ENCODE measurements around the gene EFHD2. TPM values are rescaled to one million over a fixed set of nuclear protein-coding genes. Genes with fewer than 3 reads are reported as not detected.

Gene EFHD2
- total RNA-seq, 1 donor from 2014 or later = 23.0 TPM

DNA sequence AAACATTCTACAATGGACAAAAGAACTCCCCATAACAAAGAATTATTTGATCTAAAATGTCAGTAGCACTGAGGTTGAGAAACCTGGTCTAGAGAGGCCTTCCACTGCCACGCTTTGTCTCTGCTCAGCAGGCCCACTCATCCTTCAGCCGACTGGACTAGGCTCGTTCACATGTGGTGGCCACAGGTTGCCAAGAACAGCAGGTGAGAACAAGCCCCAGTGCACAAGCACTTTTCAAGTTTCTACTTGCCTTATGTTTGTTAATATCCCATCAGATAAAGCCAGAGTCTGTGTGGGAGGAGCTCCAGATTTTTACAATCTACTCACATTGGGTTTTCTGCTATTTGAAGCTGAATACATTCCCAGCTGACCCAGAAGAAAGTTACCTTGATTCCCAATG is 9.1 kb upstream of the EFHD2 start:
- TF ChIP-seq, protein P1, sequence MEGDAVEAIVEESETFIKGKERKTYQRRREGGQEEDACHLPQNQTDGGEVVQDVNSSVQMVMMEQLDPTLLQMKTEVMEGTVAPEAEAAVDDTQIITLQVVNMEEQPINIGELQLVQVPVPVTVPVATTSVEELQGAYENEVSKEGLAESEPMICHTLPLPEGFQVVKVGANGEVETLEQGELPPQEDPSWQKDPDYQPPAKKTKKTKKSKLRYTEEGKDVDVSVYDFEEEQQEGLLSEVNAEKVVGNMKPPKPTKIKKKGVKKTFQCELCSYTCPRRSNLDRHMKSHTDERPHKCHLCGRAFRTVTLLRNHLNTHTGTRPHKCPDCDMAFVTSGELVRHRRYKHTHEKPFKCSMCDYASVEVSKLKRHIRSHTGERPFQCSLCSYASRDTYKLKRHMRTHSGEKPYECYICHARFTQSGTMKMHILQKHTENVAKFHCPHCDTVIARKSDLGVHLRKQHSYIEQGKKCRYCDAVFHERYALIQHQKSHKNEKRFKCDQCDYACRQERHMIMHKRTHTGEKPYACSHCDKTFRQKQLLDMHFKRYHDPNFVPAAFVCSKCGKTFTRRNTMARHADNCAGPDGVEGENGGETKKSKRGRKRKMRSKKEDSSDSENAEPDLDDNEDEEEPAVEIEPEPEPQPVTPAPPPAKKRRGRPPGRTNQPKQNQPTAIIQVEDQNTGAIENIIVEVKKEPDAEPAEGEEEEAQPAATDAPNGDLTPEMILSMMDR (conservative IDR thresholded peaks at IDR 0.05) = no peak
- Mint-ChIP-seq H3K27ac (ENCODE audit: unreplicated experiment) (no peak overlapping the region), H3K4me1 (no peaks in the 10 kb centered on the region), H3K27me3 (ENCODE audit: low read depth) (no peaks in the 10 kb centered on the region), H3K4me3 (no peak overlapping the region), H3K9me3 (peaks cover 14% of the 10 kb centered on the region), H3K36me3 (ENCODE audit: low read depth) (peaks cover 6% of the 10 kb centered on the region)
- no peak for DNase-seq (ENCODE audit: low read depth, low spot score)

DNA sequence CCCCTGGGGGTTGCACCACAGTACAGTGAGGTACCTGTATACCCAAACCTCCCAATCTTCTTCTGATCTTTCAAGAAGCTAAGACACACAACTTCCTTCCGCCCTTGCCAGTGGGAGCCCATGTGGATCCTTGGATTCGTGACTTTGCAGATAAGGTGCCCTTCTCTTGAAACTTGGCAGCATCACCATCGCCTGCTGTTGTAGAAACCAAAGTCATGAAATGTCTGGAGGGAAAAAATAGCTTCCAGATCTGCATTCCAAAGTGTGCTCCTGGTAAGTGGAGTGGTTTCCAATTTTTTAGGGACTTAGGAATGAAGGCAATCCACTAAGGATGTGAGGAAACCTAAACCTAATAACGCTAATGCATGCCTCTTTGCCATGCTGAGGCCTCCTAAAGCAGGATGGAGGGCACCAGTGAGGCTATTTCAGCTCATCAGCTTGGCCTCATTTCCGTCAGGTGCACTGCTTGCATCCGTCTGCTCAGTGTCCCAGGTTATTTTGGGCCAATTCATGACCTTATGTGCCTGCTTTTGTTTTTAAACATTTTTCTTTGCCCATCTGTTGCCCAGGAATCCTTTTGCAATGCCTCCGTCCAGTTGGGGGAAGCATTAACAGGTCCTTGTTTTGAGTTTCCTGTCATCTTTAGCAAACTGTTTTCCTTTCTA is 8.2 kb upstream of the EFHD2 start:
- Mint-ChIP-seq H3K27me3 (ENCODE audit: low read depth) (no peaks in the 10 kb centered on the region), H3K36me3 (ENCODE audit: low read depth) (peaks cover 6% of the 10 kb centered on the region), H3K9me3 (peaks cover 14% of the 10 kb centered on the region)

DNA sequence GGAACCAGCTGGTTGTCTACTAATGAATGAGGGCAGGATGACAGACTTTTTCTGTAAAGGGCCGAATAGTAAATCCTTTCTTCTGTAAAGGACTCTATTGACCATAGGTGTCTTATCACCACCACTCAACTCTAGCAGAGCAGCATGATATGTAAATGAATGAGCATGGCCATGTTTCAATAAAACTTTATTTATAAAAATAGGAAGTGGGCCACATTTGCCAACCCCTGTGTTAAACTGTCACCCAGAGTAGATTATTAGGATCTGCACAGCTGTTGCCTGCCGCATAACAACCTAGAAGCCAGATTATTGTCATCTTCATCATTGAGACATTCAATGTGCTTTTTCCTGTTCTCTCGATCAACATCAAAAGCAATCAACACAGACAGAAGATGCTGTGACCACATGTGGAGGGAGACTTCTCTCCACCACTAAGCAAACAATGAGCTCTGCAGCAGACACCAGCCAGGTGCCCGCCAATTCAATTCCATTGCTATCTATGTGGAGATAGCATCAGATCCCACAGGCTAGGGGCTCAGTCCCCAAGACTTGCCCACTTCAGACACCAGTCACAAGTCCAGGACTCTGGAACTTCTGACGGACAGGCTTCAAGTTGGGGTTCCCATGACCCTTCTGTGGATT is 6.8 kb upstream of the EFHD2 start:
- no peak overlapping the region for H3K27ac Mint-ChIP-seq (ENCODE audit: unreplicated experiment)
- no peak overlapping the region for H3K4me3 Mint-ChIP-seq
- peaks cover 6% of the 10 kb centered on the region for H3K36me3 Mint-ChIP-seq (ENCODE audit: low read depth)
- no peaks in the 10 kb centered on the region for H3K4me1 Mint-ChIP-seq
- peaks cover 5% of the 10 kb centered on the region for H3K27me3 Mint-ChIP-seq (ENCODE audit: low read depth)
- DNase-seq (ENCODE audit: low read depth, low spot score) = no peak
- peaks cover 14% of the 10 kb centered on the region for H3K9me3 Mint-ChIP-seq
- TF ChIP-seq, protein P1 (conservative IDR thresholded peaks at IDR 0.05) = no peak

More for the DNA sequence above, 8.2 kb upstream of the EFHD2 start:
- Mint-ChIP-seq H3K27ac (ENCODE audit: unreplicated experiment) (no peak overlapping the region), H3K4me3 (no peak overlapping the region), H3K4me1 (no peaks in the 10 kb centered on the region)
- DNase-seq (ENCODE audit: low read depth, low spot score) = no peak
- TF ChIP-seq, protein P1 (conservative IDR thresholded peaks at IDR 0.05) = no peak

DNA sequence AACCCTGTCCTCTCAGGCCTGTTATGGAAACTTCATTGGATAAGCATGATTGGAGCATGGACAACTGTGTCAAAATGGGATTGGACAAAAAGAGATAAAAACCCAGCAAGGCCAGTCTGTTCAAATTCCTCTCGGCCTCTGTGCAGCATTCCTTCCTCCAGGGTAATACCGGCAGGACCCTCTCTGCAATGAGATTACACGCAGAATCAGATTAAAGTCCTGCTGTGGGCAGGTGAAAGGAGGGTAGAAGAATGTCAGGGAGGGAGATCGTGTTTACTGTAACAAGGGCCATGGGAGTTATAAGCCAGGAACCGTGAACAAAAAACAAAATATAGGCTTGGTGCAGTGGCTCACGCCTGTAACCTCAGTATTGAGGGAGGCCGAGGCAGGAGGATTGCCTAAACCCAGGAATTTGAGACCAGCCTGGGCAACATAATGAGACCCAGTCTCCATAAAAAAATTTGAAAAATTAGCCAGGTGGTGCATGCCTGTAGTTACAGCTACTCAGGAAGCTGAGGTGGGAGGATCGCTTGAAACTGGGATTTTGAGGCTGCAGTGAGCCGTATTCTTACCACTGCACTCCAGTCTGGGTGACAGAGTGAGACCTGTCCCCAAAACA is 5.6 kb upstream of the EFHD2 start:
- H3K36me3 Mint-ChIP-seq (ENCODE audit: low read depth) = peaks cover 2% of the 10 kb centered on the region

DNA sequence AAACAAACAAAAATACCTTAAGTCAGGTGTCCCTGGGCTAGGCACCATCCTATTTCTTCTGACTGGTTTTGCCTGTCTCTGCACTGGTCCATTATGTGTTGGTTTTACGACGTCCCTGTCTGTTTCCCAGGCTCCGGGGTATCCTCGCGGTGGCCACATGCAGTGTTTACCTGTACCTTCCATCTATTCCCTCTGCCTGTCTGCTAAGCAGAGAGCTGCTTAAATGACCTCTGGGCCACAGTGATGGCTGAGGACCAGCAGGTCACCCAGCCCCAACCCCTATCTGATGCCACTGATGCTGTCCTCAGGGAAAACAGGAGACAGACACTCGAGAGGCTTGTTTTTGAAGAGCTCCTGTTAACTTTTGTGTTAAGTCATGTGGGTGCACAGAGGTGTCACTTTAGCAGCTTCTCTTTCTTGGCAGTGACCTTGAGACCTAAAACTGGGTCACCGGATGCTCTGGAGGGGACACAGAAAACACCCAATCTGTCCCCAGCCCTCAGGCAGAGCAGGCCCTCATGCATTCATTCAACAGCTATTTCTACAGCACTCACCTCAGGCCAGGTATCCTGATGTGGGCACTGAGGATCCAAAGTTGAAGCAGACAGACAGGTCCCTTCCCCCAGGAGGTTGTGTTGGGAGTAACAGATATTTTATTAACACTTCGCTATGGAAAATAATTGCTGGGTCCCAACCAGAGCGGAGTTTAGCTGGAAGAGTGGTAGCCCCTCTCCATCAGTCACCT is 4.4 kb upstream of the EFHD2 start:
- Mint-ChIP-seq H3K36me3 (ENCODE audit: low read depth) (peaks cover 1% of the 10 kb centered on the region), H3K27ac (ENCODE audit: unreplicated experiment) (no peak overlapping the region), H3K27me3 (ENCODE audit: low read depth) (peaks cover 8% of the 10 kb centered on the region), H3K9me3 (peaks cover 5% of the 10 kb centered on the region), H3K4me1 (peaks cover 7% of the 10 kb centered on the region), H3K4me3 (no peak overlapping the region)
- DNase-seq (ENCODE audit: low read depth, low spot score) = no peak
- TF ChIP-seq, protein P1 (conservative IDR thresholded peaks at IDR 0.05) = no peak

More for the DNA sequence above, 5.6 kb upstream of the EFHD2 start:
- Mint-ChIP-seq H3K4me1 (peaks cover 4% of the 10 kb centered on the region), H3K4me3 (no peak overlapping the region), H3K27me3 (ENCODE audit: low read depth) (peaks cover 6% of the 10 kb centered on the region), H3K27ac (ENCODE audit: unreplicated experiment) (peak overlapping the region; percentile 51), H3K9me3 (peaks cover 11% of the 10 kb centered on the region)
- TF ChIP-seq, protein P1 (conservative IDR thresholded peaks at IDR 0.05) = no peak
- DNase-seq (ENCODE audit: low read depth, low spot score) = no peak
